GM23248 (cell line): Measurements from ENCODE around the gene PCSK2.

Source experiments
- EZH2 ChIP-seq: fragments of 200-600 bp; sonication (generic); IDR thresholded peaks from 2 replicates; pipeline ENCODE4 v1.6.1; 2018; ENCODE audit warnings: antibody characterized with exemption, mild to moderate bottlenecking; ENCODE audit not compliant: insufficient read depth, poor library complexity, severe bottlenecking
- EZH2phosphoT487 ChIP-seq: fragments of 200-600 bp; sonication (generic); IDR thresholded peaks from 2 replicates; pipeline ENCODE4 v1.6.1; 2018; ENCODE audit warnings: antibody characterized with exemption, moderate library complexity, mild to moderate bottlenecking, low read depth; ENCODE audit not compliant: insufficient read depth

DNA sequence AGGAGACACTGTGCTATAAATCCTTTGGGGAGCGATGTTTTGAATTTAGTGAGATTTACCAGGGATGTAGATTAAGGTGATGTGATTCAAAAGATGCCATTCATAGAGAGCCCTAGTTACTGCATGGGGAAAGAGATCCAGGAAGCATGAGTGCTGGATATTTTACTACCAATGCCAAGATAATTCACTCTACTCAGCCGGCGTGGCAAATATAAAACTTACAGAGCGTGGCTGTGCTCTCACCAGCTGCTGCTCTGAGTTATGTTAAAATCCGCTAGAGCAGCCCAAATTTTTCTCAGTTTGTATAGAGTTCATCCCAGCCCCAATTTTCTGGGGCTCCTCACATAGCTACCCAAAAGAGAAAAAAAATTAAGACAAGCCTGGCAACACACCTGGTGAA is 255.7 kb downstream of the PCSK2 start:
- TF ChIP-seq EZH2 (no peak), EZH2phosphoT487 (no peak)
